Measurements from ENCODE around the gene MAEA. TPM values are rescaled to one million over a fixed set of nuclear protein-coding genes. Genes with fewer than 3 reads are reported as not detected.
A peak's percentile ranks its signal among the peaks of the same experiment; 100 is the strongest.

The MAEA gene
- total and polyA plus RNA-seq, 7 donors, result 26.7 to 41.6 (median 38.1) TPM

DNA sequence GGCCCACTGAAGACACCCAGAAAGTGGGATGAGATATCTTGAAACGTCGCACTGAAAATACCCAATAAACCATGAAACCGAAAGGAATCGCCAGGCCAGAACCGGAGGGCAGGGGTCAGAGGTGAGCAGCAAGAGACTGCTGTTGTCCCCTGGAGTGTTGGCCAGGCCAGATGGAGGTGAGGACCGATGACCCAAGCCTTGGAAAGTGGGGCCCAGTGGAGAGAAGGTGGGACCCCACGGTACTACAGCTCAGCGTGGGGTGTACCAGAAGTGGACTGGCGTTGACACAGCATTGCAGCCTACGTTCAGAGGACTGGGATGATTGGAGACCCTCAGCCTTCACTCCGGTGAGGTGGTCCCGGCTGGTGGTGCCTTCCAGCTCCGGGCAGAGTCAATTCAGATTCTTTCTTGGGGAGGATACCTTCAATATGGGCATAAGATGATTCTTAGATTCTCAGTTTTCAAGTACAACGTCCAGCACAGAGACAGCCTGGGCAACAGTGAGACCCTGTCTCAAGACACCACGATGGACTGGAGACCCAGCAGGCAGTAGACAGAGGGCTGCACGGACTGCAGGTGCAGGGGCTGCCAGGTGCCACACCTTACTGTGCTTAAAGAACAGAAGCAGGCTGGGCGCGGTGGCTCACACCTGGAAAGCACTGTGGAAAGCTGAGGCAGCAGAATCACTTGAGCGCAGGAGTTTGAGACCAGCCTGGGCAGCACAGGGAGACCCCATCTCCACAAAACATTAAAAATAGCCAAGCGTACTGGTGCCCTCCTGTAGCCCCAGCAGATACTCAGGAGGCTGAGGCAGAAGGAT is 23.3 kb downstream of the MAEA start:
- Histone ChIP-seq H3K4me1 (peaks cover 30% of the 10 kb centered on the region), H3K36me3 (ENCODE audit: insufficient read depth in 1 of 2, low read depth in 1 of 2) (peaks cover 7 to 59% of the 10 kb centered on the region in 2 donors), H3K9me3 (no peaks in the 10 kb centered on the region), H3K4me3 (no peak overlapping the region), H3K27me3 (ENCODE audit: insufficient read depth in 3 of 3, low read length in 2 of 3) (no peaks in the 10 kb centered on the region), H3K27ac (no peak overlapping the region)
- intact Hi-C loops (cut with DNase I), result no loop called here
- ATAC-seq (no peak), DNase-seq (peak; percentile 4 to 21)
- TF ChIP-seq, protein P1, sequence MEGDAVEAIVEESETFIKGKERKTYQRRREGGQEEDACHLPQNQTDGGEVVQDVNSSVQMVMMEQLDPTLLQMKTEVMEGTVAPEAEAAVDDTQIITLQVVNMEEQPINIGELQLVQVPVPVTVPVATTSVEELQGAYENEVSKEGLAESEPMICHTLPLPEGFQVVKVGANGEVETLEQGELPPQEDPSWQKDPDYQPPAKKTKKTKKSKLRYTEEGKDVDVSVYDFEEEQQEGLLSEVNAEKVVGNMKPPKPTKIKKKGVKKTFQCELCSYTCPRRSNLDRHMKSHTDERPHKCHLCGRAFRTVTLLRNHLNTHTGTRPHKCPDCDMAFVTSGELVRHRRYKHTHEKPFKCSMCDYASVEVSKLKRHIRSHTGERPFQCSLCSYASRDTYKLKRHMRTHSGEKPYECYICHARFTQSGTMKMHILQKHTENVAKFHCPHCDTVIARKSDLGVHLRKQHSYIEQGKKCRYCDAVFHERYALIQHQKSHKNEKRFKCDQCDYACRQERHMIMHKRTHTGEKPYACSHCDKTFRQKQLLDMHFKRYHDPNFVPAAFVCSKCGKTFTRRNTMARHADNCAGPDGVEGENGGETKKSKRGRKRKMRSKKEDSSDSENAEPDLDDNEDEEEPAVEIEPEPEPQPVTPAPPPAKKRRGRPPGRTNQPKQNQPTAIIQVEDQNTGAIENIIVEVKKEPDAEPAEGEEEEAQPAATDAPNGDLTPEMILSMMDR (IDR thresholded peaks at IDR 0.05), result no peak
- 93 to 95% (median 93%) methylated on average over 20 of the region's 20 CpGs for WGBS, 3 donors

DNA sequence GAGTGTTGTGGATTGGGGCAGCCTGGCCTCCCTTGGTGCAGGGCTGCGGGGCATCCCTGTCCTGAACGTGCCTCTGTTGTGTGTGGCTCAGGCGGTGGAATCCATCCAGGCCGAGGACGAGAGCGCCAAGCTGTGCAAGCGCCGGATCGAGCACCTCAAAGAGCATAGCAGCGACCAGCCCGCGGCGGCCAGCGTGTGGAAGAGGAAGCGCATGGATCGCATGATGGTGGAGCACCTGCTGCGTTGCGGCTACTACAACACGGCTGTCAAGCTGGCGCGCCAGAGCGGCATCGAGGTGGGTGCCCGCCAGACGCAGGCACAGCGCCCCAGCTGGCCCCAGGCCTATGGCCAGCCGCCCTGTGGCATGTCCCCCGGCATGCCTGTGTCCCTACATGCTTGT is 25.6 kb downstream of the MAEA start:
- TF ChIP-seq, protein P1 (IDR thresholded peaks at IDR 0.05), result no peak
- DNase-seq (peak in 1 of 2 donors; percentile 4), ATAC-seq (no peak)
- no peak overlapping the region for H3K27ac ChIP-seq
- peaks cover 9 to 73% of the 10 kb centered on the region in 2 donors for H3K36me3 ChIP-seq (ENCODE audit: insufficient read depth in 1 of 2, low read depth in 1 of 2)
- 91 to 96% (median 94%) methylated on average over 26 to 28 of the region's 28 CpGs for WGBS, 3 donors
- peaks cover 12% of the 10 kb centered on the region for H3K4me1 ChIP-seq
- intact Hi-C loops (cut with DNase I), result no loop called here
- no peaks in the 10 kb centered on the region for H3K9me3 ChIP-seq
- no peak overlapping the region for H3K4me3 ChIP-seq
- no peaks in the 10 kb centered on the region for H3K27me3 ChIP-seq (ENCODE audit: insufficient read depth in 3 of 3, low read length in 2 of 3)

DNA sequence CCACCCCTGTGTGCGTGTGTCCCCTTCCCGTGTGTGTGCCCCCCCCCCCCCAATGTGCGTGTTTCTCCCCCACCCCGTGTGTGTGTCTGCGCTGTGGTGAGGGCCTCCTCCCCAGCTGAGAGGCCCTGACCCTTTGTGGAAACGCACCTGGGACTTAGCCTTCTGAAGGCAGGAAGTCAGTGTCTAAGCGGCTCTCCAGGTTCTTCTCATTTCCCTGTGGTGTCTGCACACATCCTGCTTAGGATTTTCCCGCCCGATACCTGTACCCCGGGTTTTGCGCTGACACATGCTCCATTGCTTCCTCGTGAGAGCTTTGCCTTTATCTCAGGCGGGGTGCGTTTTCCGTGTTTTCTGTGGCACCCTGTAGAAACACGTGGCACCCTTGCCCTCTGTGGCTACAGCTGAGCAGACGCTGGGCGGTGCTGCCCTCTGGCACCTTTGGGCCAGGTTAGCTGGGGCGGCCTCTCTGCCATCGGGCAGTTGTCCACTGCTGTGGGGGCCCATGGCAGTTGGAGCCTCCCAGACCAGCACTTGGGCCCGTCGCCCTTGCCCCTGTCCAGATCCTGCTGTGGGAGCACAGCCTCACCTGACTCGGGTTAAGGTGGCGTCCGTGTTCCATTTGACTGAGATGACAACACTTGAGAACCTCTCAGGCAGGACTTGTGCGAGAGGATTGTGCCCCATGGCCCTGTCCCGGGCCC is 26.3 kb downstream of the MAEA start:
- Histone ChIP-seq H3K9me3 (no peaks in the 10 kb centered on the region), H3K27ac (no peak overlapping the region)
- ATAC-seq, result no peak

DNA sequence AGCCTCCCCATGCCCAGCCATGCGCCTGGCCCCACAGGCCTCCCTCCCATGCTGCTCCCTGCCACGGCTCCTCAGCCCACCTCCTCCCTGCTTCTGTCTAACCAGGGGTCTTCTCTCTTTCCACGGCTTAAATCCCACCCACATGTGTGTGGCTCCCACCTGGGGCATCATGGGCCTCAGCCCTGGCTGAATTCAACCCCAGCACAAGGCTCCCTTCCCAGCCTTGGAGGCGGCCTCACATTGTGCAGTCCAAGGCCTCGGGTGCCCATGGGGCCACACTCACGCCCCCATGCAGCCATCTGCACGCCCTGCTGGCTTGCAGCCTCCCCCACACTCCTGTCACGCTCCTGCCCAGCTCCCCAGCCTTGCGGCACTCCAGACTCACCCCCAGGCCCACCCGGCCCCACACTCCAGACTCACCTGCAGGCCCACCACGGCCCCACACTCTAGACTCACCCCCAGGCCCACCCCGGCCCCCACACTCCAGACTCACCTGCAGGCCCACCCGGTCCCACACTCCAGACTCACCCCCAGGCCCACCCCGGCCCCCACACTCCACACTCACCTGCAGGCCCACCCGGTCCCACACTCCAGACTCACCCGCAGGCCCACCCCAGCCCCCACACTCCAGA is 27.0 kb downstream of the MAEA start:
- H3K4me1 ChIP-seq, result peaks cover 5% of the 10 kb centered on the region
- H3K27me3 ChIP-seq (ENCODE audit: insufficient read depth in 3 of 3, low read length in 2 of 3), result no peaks in the 10 kb centered on the region
- H3K4me3 ChIP-seq, result no peak overlapping the region
- no peak overlapping the region for H3K27ac ChIP-seq
- ATAC-seq, result peak in 1 of 4 donors; percentile 22
- no peaks in the 10 kb centered on the region for H3K9me3 ChIP-seq
- H3K36me3 ChIP-seq (ENCODE audit: insufficient read depth in 1 of 2, low read depth in 1 of 2), result peaks cover 9 to 72% of the 10 kb centered on the region in 2 donors
- WGBS, 3 donors, result 83 to 90% (median 88%) methylated on average over 13 to 16 of the region's 16 CpGs
- TF ChIP-seq, protein P1 (IDR thresholded peaks at IDR 0.05), result no peak
- intact Hi-C loops (cut with DNase I), result no loop called here
- DNase-seq, result peak in 1 of 2 donors; percentile 3

More for the DNA sequence above, 26.3 kb downstream of the MAEA start:
- 89 to 90% (median 90%) methylated on average over 23 to 27 of the region's 27 CpGs for WGBS, 3 donors
- DNase-seq, result peak in 1 of 2 donors; percentile 10
- intact Hi-C loops (cut with DNase I), result no loop called here
- peaks cover 9 to 73% of the 10 kb centered on the region in 2 donors for H3K36me3 ChIP-seq (ENCODE audit: insufficient read depth in 1 of 2, low read depth in 1 of 2)
- H3K4me3 ChIP-seq, result no peak overlapping the region
- no peaks in the 10 kb centered on the region for H3K27me3 ChIP-seq (ENCODE audit: insufficient read depth in 3 of 3, low read length in 2 of 3)
- TF ChIP-seq, protein P1 (IDR thresholded peaks at IDR 0.05), result no peak
- peaks cover 5% of the 10 kb centered on the region for H3K4me1 ChIP-seq

Measured in psoas muscle (tissue), 8 donors.